HEK293 (cell line): ENCODE measurements around the gene ZNF217.

Experiments
- CTCF ChIP-seq: fragments of 450-650 bp; formaldehyde crosslinking; IDR thresholded peaks from 2 replicates; pipeline ENCODE4 v1.5.1; 2016; ENCODE audit warnings: missing biosample characterization, missing genetic modification characterization
- GLI4 ChIP-seq: fragments of 450-650 bp; formaldehyde crosslinking; IDR thresholded peaks from 2 replicates; pipeline ENCODE4 v1.5.1; 2016; ENCODE audit warnings: missing biosample characterization, missing genetic modification characterization
- MEIS1 ChIP-seq: sonication (generic); formaldehyde crosslinking; IDR thresholded peaks from 2 replicates; pipeline ENCODE4 v1.8.1; 2022; ENCODE audit warnings: missing genetic modification reagents, mild to moderate bottlenecking, borderline replicate concordance
- MZF1 ChIP-seq: fragments of 450-650 bp; formaldehyde crosslinking; IDR thresholded peaks from 2 replicates; pipeline ENCODE4 v1.5.1; 2017; ENCODE audit warnings: missing biosample characterization, missing genetic modification characterization, borderline replicate concordance
- SALL2 ChIP-seq: fragments of 450-650 bp; formaldehyde crosslinking; IDR thresholded peaks from 2 replicates; pipeline ENCODE4 v1.5.0; 2017; ENCODE audit warnings: missing biosample characterization, mild to moderate bottlenecking, missing genetic modification characterization, borderline replicate concordance
- YY1 ChIP-seq: fragments of 450-650 bp; formaldehyde crosslinking; IDR thresholded peaks from 2 replicates; pipeline ENCODE4 v1.5.1; 2018; ENCODE audit warnings: missing biosample characterization, missing genetic modification characterization
- ZFHX2 ChIP-seq: fragments of 450-650 bp; formaldehyde crosslinking; conservative IDR thresholded peaks from 2 replicates; pipeline ENCODE4 v1.5.1; 2016; ENCODE audit warnings: missing biosample characterization, missing genetic modification characterization
- ZNF138 ChIP-seq: fragments of 450-650 bp; formaldehyde crosslinking; IDR thresholded peaks from 2 replicates; pipeline ENCODE4 v1.5.1; 2016; ENCODE audit warnings: missing biosample characterization, missing genetic modification characterization, borderline replicate concordance
- ZNF274 ChIP-seq, 2 experiments: fragments of 200-500 bp in 1 of 2; fragments of 450-650 bp in 1 of 2; sonication (Bioruptor generic) in 1 of 2; formaldehyde crosslinking in 1 of 2; IDR thresholded peaks; 2 replicates each; pipeline versions ENCODE4 v1.5.1 to v1.6.1; 2014 to 2016; ENCODE audit warnings: borderline replicate concordance in 1 of 2, inconsistent platforms in 1 of 2, low read length in 1 of 2, missing biosample characterization in 1 of 2, missing genetic modification characterization in 1 of 2
- ZNF426 ChIP-seq: fragments of 450-650 bp; formaldehyde crosslinking; IDR thresholded peaks from 2 replicates; pipeline ENCODE4 v1.5.1; 2017; ENCODE audit warnings: missing biosample characterization, missing genetic modification characterization, mild to moderate bottlenecking, inconsistent platforms, moderate library complexity
- ZSCAN16 ChIP-seq: fragments of 450-650 bp; formaldehyde crosslinking; IDR thresholded peaks from 2 replicates; pipeline ENCODE4 v1.5.1; 2016; ENCODE audit warnings: missing biosample characterization, missing genetic modification characterization
- ZSCAN30 ChIP-seq: fragments of 450-650 bp; IDR thresholded peaks from 2 replicates; pipeline ENCODE4 v1.5.1; 2018; ENCODE audit warnings: missing biosample characterization, mild to moderate bottlenecking, missing genetic modification characterization, moderate library complexity
- TF ChIP-seq, protein P1 (sequence below): fragments of 450-650 bp; formaldehyde crosslinking; IDR thresholded peaks from 2 replicates; pipeline ENCODE4 v1.5.1; 2016; ENCODE audit warnings: missing biosample characterization, missing genetic modification characterization, low read depth

GRCh38 chr20:53602661-53603060, 9.0 kb upstream of the ZNF217 start:
- TF ChIP-seq GLI4 (tag by site-specific recombination) (no peak), MZF1 (tag by site-specific recombination) (no peak), YY1 (tag by site-specific recombination) (no peak), CTCF (tag by site-specific recombination) (no peak), ZNF138 (tag by site-specific recombination) (no peak), ZSCAN30 (tag by site-specific recombination) (no peak), SALL2 (tag by site-specific recombination) (no peak), ZSCAN16 (tag by site-specific recombination) (no peak), ZNF274 (IDR thresholded peaks at IDR 0.05; ENCODE audit: low read length) (no peak), ZNF274 (tag by site-specific recombination; IDR thresholded peaks at IDR 0.05; ENCODE audit: borderline replicate concordance) (no peak), ZNF426 (tag by site-specific recombination) (no peak), ZFHX2 (no peak), MEIS1 (CRISPR knock-in tag) (no peak)
- TF ChIP-seq, protein P1, sequence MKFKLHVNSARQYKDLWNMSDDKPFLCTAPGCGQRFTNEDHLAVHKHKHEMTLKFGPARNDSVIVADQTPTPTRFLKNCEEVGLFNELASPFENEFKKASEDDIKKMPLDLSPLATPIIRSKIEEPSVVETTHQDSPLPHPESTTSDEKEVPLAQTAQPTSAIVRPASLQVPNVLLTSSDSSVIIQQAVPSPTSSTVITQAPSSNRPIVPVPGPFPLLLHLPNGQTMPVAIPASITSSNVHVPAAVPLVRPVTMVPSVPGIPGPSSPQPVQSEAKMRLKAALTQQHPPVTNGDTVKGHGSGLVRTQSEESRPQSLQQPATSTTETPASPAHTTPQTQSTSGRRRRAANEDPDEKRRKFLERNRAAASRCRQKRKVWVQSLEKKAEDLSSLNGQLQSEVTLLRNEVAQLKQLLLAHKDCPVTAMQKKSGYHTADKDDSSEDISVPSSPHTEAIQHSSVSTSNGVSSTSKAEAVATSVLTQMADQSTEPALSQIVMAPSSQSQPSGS (tag by site-specific recombination) = no peak
